AG04449 (cell line): ENCODE data around the gene CFAP299.

Experiments
- CTCF ChIA-PET: fragments of 350-600 bp; formaldehyde crosslinking; extraction: SDS; loops from one replicate; lab custom pipeline; 2021; ENCODE audit warnings: antibody characterized with exemption; lab: Yijun Ruan, JAX
- POLR2A ChIA-PET: fragments of 400-600, 350-600 bp; formaldehyde crosslinking; extraction: SDS; loops from one replicate; lab custom pipeline; 2020; ENCODE audit warnings: antibody characterized with exemption, inconsistent platforms; lab: Yijun Ruan, JAX
- DNase-seq: peaks from one replicate; pipeline ENCODE4 v3.0.0-alpha.2; 2010; ENCODE audit warnings: low read depth, low spot score
- H3K4me3 ChIP-seq: 2 replicates; pipeline ENCODE4 v1.5.1; 2011; ENCODE audit warnings: low read depth, mild to moderate bottlenecking, control low read depth, low read length
- TF ChIP-seq, protein P1 (sequence below): IDR thresholded peaks from one replicate; pipeline ENCODE4 v1.5.1; 2011; ENCODE audit warnings: mild to moderate bottlenecking, moderate library complexity, low read length, control low read depth, inconsistent platforms; ENCODE audit not compliant: insufficient read depth; ENCODE audit errors: missing control alignments

Gene CFAP299

DNA sequence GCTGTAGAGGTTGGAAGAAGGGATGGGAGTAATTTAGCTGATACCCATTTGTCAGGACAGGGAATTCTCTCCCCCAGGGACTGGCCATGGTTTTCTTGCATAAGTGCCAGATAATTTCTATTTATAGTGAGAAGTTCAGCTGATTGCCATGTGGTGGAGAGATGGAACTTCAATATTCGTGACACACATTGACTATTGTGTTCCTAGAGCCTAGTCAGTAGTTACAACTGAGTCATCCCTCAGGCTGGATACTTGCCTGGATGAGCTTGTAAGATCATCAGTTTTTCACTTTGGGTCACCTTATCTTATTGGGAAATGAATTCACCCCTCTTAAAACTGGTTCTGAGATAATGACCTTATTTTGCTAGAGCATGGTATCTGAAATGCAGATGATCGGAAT lies 32.2 kb downstream of the CFAP299 start:
- ChIA-PET POLR2A (no interaction called here), CTCF (interaction anchor here (0.8 to 1.9 kb wide), 7 partner anchors 8 to 672 kb away, joined by 3 to 15 read pairs (median 4); no protein-coding TSS in a partner anchor)
- no peak overlapping the region for H3K4me3 ChIP-seq
- TF ChIP-seq, protein P1, sequence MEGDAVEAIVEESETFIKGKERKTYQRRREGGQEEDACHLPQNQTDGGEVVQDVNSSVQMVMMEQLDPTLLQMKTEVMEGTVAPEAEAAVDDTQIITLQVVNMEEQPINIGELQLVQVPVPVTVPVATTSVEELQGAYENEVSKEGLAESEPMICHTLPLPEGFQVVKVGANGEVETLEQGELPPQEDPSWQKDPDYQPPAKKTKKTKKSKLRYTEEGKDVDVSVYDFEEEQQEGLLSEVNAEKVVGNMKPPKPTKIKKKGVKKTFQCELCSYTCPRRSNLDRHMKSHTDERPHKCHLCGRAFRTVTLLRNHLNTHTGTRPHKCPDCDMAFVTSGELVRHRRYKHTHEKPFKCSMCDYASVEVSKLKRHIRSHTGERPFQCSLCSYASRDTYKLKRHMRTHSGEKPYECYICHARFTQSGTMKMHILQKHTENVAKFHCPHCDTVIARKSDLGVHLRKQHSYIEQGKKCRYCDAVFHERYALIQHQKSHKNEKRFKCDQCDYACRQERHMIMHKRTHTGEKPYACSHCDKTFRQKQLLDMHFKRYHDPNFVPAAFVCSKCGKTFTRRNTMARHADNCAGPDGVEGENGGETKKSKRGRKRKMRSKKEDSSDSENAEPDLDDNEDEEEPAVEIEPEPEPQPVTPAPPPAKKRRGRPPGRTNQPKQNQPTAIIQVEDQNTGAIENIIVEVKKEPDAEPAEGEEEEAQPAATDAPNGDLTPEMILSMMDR = no peak
- no peak for DNase-seq

DNA sequence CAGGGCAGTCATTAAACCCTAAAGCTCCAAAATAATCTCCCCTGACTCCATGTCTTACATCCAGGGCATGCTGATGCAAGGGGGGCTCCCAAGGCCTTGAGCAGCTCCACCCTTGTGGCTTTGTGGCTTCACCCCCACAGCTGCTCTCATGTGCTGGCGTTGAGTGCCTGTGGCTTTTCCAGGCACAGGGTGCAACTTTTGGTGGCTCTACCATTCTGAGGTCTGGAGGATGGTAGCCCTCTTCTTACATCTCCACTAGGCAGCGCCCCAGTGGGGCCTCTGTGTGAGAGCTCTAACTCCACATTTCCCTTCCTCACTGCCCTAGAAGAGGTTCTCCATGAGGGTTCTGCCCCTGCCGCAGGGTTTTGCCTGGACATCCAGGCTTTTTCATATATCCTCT lies 35.1 kb downstream of the CFAP299 start:
- DNase-seq = no peak
- ChIA-PET CTCF (no interaction called here), POLR2A (no interaction called here)
- TF ChIP-seq, protein P1 = no peak
- H3K4me3 ChIP-seq = no peak overlapping the region

DNA sequence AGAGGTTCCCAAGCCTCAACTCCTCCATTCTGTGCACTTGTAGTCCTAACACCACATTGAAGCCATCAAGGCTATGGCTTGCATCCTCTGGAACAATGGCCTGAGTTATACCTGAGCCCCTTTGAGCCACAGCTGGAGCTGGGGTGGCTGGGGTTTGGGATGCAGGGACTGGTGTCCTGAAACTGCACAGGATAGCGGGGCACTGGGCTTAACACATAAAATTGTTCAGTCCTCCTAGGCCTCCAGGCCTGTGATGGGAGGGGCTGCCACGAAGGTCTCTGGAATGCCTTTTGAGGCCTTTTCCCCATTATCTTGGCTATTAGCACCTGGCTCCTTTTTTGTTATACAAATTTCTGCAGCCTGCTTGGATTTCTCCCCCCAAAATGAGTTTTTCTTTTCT lies 35.5 kb downstream of the CFAP299 start:
- no peak for DNase-seq
- ChIA-PET CTCF (no interaction called here), POLR2A (no interaction called here)
- TF ChIP-seq, protein P1 = no peak
- no peak overlapping the region for H3K4me3 ChIP-seq

DNA sequence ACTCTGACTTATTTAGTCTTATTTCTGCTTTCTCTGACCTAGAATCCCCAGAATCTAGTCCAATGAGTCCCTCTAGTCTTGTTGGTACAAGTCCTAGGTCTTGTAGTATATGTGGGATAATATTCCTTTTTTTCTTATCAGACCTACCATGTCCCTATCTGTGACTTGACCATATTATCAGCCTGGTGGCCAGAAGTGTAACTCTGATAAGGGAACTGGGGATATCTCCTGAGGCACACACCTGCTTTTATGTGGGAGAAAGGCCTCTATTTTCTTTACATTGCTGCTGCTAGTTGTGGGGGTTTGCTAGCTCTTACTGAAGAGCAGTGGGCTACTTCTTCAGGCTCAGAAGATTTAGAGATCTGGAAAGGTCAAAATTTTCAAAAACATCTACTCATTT lies 38.6 kb downstream of the CFAP299 start:
- POLR2A ChIA-PET = no interaction called here
- TF ChIP-seq, protein P1 = no peak
- no peak for DNase-seq
- no peak overlapping the region for H3K4me3 ChIP-seq
- CTCF ChIA-PET = interaction anchor here (1.1 to 3.6 kb wide), 4 partner anchors 8 to 616 kb away, joined by 4 to 18 read pairs (median 4); no protein-coding TSS in a partner anchor

DNA sequence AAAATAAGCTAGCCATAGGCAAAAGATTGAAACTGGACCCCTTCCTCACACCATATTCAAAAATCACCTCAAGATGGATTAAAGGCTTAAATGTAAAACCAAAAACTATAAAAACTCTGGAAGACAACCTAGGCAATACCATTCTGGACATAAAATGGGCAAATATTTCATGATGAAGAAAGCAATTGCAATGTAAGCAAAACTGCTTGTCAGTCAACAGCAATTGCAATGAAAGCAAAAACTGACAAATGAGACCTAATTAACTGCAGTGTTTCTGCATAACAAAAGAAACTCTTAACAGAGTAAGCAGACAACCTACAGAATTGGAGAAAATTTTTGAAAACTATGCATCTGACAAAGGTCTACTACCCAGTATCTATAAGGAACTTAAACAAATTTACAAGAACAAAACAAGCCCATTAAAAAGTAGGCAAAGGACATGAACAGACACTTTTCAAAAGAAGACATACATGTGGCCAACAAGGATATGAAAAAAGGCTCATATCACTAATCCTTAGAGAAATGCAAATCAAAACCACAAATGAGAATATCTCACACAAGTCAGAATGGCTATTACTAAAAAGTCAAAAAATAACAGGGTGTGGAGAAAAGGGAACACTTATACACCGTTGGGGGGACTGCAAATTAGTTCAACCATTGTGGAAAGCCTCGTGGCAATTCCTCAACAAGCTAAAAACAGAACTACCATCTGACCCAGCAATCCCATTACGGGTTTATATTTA lies 46.7 kb downstream of the CFAP299 start:
- ChIA-PET CTCF (interaction anchor here (1.2 to 2.2 kb wide), 3 partner anchors 17 to 670 kb away, joined by 3 to 8 read pairs (median 5); no protein-coding TSS in a partner anchor), POLR2A (no interaction called here)
- H3K4me3 ChIP-seq = no peak overlapping the region
- DNase-seq = no peak
- TF ChIP-seq, protein P1 = no peak

DNA sequence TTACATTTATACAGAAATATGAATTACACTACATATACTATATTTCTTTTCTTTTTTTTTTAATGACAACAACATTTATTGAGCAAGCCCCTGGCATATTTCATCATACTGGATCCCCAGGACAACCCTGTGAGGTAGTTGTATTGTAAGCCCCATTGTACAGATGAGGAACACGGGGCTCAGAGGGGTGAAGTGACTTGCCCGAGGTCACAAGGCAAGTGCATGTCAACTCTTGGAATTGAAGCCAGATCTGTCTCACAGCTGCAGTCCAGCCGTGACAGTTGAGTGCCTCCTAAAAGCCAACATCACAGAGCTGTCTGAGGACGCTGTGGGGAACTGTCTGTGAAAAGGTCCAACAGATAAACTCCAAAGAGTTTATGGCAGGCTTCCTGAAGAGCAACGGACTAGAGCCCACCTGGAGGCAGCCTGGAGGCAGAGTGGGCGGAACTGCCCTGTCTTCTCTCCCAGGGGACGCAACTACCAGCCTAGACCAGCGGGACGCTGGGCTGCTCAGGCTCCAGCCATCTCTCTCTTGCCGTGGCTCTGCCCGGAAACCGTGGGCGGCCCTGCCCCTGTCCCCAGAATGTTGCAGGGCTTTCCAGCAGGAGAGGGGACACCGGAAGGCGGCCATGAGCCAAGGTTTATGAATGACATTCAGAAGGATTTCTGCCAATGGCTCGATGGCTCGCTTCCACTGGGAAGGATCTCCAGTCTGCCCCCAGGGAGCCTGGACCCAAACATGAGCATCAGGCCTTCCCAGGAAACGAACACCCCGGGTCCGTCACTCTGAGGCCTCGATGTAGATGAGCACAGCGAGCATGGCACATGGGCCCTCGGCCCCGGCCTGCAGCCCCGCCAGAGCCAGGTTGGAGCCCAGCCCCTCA lies 50.1 kb downstream of the CFAP299 start:
- TF ChIP-seq, protein P1 = no peak
- ChIA-PET POLR2A (no interaction called here), CTCF (interaction anchor here (1.8 to 2.2 kb wide), 2 partner anchors 20 kb away, joined by 4 to 7 read pairs; no protein-coding TSS in a partner anchor)
- H3K4me3 ChIP-seq = no peak overlapping the region
- no peak for DNase-seq
